A549 (cell line): Measurements from ENCODE around the gene TRPV3. TPM values are rescaled to one million over a fixed set of nuclear protein-coding genes. Genes with fewer than 3 reads are reported as not detected.
A peak's percentile ranks its signal among the peaks of the same experiment; 100 is the strongest.

Source experiments
- ATAC-seq, 2 experiments: fragments of 200-7000 bp in 1 of 2; fragments of >200 bp in 1 of 2; cut with Nextera tagmentation in 1 of 2; cut with Tn5 transposase in 1 of 2; 3 replicates each; pipeline versions ENCODE4 v1.8.0 to v1.9.1; 2018 to 2020; ENCODE audit warnings: mild to moderate bottlenecking in 1 of 2, moderate library complexity in 1 of 2
- CTCF ChIA-PET: fragments of 300-600 bp; sonication (Branson Sonifier 250); formaldehyde crosslinking; extraction: SDS; loops from one replicate; lab custom pipeline; 2021; ENCODE audit warnings: antibody characterized with exemption, inconsistent platforms; lab: Yijun Ruan, JAX
- POLR2A ChIA-PET: fragments of 350-600 bp; formaldehyde crosslinking; extraction: SDS; loops from one replicate; lab custom pipeline; 2021; ENCODE audit warnings: antibody characterized with exemption, inconsistent platforms; lab: Yijun Ruan, JAX
- DNase-seq, 2 experiments: peaks; one replicate each; pipeline versions ENCODE4 v3.0.0 to v3.0.0-alpha.2; 2011 to 2016; ENCODE audit warnings: low read depth in 1 of 2, low spot score in 1 of 2
- FAIRE-seq: peaks from 2 replicates; lab custom pipeline; 2011; peaks lifted over from hg19 to GRCh38; lab: Jason Lieb, UNC
- H3K27ac ChIP-seq, 2 experiments: fragments of >200 bp; sonication (Bioruptor Twin); formaldehyde crosslinking; 3 replicates each; pipeline ENCODE4 v1.5.1; 2016 to 2017
- H3K4me1 ChIP-seq: fragments of >200 bp; sonication (Bioruptor Twin); formaldehyde crosslinking; 3 replicates; pipeline ENCODE4 v1.6.1; 2016
- H3K4me2 ChIP-seq: fragments of >200 bp; sonication (Bioruptor Twin); formaldehyde crosslinking; 3 replicates; pipeline ENCODE4 v1.6.1; 2016
- H3K4me3 ChIP-seq: fragments of >200 bp; sonication (Bioruptor Twin); formaldehyde crosslinking; 3 replicates; pipeline ENCODE4 v1.5.1; 2016
- H3K9me3 ChIP-seq: fragments of >200 bp; sonication (Bioruptor Twin); formaldehyde crosslinking; 3 replicates; pipeline ENCODE4 v1.6.1; 2016
- ATOH8 ChIP-seq: fragments of 250-450 bp; sonication (Bioruptor Pico); IDR thresholded peaks from 2 replicates; pipeline ENCODE4 v1.5.0; 2020; ENCODE audit warnings: low read depth, mild to moderate bottlenecking, moderate library complexity
- BCL3 ChIP-seq: fragments of >200 bp; sonication (Bioruptor Twin); formaldehyde crosslinking; IDR thresholded peaks from 3 replicates; pipeline ENCODE4 v1.6.1; 2016
- CBX8 ChIP-seq: fragments of 200-600 bp; sonication (generic); IDR thresholded peaks from 2 replicates; pipeline ENCODE4 v1.6.1; 2016
- CHD4 ChIP-seq: fragments of 200-600 bp; sonication (generic); IDR thresholded peaks from 2 replicates; pipeline ENCODE4 v1.6.1; 2016; ENCODE audit warnings: antibody characterized with exemption, mild to moderate bottlenecking, borderline replicate concordance
- EHMT2 ChIP-seq: fragments of 200-600 bp; sonication (generic); IDR thresholded peaks from 2 replicates; pipeline ENCODE4 v1.6.1; 2016; ENCODE audit warnings: antibody characterized with exemption, low read depth, mild to moderate bottlenecking, moderate library complexity
- ESRRA ChIP-seq: fragments of 150-350 bp; IDR thresholded peaks from 2 replicates; pipeline ENCODE4 v1.6.1; 2014; ENCODE audit warnings: mild to moderate bottlenecking, low read length, borderline replicate concordance
- NR3C1 ChIP-seq: fragments of >200 bp; sonication (Bioruptor Twin); formaldehyde crosslinking; IDR thresholded peaks from 3 replicates; pipeline ENCODE4 v1.6.1; 2017
- PBX3 ChIP-seq: IDR thresholded peaks from 2 replicates; pipeline ENCODE4 v1.6.1; 2012
- RAD21 ChIP-seq, 2 experiments: fragments of >200 bp in 1 of 2; sonication (Bioruptor Twin) in 1 of 2; formaldehyde crosslinking in 1 of 2; IDR thresholded peaks in 1 of 2; conservative IDR thresholded peaks in 1 of 2; 2 replicates in 1 of 2; 3 replicates in 1 of 2; pipeline ENCODE4 v1.6.1; 2012 to 2018; ENCODE audit warnings: inconsistent platforms in 1 of 2
- RARB ChIP-seq: fragments of 250-450 bp; sonication (Bioruptor Pico); IDR thresholded peaks from 2 replicates; pipeline ENCODE4 v1.8.0; 2021; ENCODE audit warnings: mild to moderate bottlenecking, moderate library complexity
- ZFP36 ChIP-seq: fragments of 450-650 bp; IDR thresholded peaks from 2 replicates; pipeline ENCODE4 v1.6.1; 2014; ENCODE audit warnings: borderline replicate concordance; ENCODE audit not compliant: partially characterized antibody
- ZSCAN20 ChIP-seq: fragments of 250-450 bp; sonication (Bioruptor Pico); IDR thresholded peaks from 2 replicates; pipeline ENCODE4 v1.8.0; 2022; ENCODE audit warnings: mild to moderate bottlenecking, moderate library complexity
- WGBS: methylation state at CpG from one replicate; pipeline ENCODE4 v1.1.6; 2017; ENCODE audit errors: missing lambda C conversion rate; 5-methylcytosine and 5-hydroxymethylcytosine counted together
- polyA minus RNA-seq: library from RNA; depleted of rRNA, polyadenylated mRNA; stranded (reverse); fragments of >200 nt; gene quantifications from 2 replicates; pipeline ENCODE4 v1.2.3, GENCODE V29; 2011; rRNA and poly(A)+ RNA removed
- polyA plus RNA-seq, 4 experiments: library from polyadenylated mRNA; depleted of rRNA in 3 of 4; stranded (reverse); fragments of >200 nt; fragmentation: RNase III in 1 of 4; extraction: RNeasy Plus Mini Kit Qiagen cat#74134 plus additional on column Dnase treatment in 1 of 4; gene quantifications; 2 replicates in 3 of 4; 3 replicates in 1 of 4; pipeline ENCODE4 v1.2.3, GENCODE V29; 2011 to 2017
- TF ChIP-seq, protein P1 (sequence below): fragments of 450-650 bp; IDR thresholded peaks from 2 replicates; pipeline ENCODE4 v1.6.1; 2014; ENCODE audit warnings: antibody characterized with exemption
- TF ChIP-seq, protein P2 (sequence below): fragments of >200 bp; sonication (Bioruptor Twin); formaldehyde crosslinking; IDR thresholded peaks from 3 replicates; pipeline ENCODE4 v1.5.1; 2016
- TF ChIP-seq, protein P3 (sequence below): fragments of 200-600 bp; sonication (generic); IDR thresholded peaks from 2 replicates; pipeline ENCODE4 v1.6.1; 2016; ENCODE audit warnings: antibody characterized with exemption, mild to moderate bottlenecking, moderate library complexity

The TRPV3 gene
- polyA plus RNA-seq (2011; rRNA removed) = 1.2 TPM in 2 replicates
- 0.60 and 0.86 TPM in 2 replicates for polyA plus RNA-seq (2012; cell fraction: cytosol; rRNA removed)
- polyA plus RNA-seq (2012; cell fraction: nucleus; rRNA removed) = 1.2 and 2.1 TPM in 2 replicates
- 0.44 to 0.54 TPM (median 0.46 TPM) in 3 replicates for polyA plus RNA-seq (2017; fragmentation: RNase III; extraction: RNeasy Plus Mini Kit Qiagen cat#74134 plus additional on column Dnase treatment)
- 1.8 and 6.7 TPM in 2 replicates for polyA minus RNA-seq

DNA sequence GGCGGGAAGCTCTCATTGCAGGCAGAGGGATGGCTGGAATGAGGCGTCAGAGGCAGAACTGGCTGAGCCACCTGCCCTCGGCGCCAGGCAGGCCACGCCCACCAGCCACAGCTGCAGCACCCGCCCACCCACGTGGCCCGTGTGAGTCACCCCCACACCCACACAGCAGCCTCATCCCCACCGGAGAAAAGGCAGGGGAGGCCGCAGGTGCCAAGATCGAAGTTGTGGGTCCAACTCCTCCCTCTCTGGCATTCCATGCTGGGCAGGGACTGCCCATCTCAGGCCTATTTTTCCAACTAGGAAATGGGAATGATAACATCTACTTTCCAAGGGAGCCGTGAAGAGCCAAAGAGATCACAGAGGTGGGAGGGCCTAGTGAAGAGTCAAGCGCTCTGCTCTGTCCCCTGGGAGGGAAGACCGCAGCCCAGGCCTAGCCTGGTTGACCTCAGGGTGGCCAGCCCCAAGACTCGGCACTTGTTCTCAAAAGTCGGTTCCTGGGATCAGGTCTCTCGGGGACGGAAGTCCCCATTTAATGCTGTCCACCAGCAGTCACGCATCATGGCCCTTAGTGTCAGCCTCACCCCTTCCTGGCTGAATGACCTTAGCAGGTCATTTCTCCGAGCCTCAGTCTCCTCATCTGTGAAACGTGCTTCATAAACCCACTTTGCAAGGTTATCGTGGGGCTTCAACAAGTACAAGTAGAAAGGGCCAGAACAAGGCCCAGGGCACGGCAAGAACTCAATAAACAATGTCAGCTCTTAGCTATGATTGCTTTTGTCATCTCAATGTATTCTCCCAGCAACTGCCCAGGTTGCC, at the start of gene TRPV3:
TRPV3 (minus strand) TSS at position 45 of the 816 bp plus-strand sequence. CDS start 2,962 bp downstream, outside the sequence.
- H3K27ac ChIP-seq = no peak within 1 kb of the TSS
- no peak for TF ChIP-seq CBX8
- TF ChIP-seq RARB (CRISPR knock-in tag) = no peak
- TF ChIP-seq NR3C1 = no peak
- TF ChIP-seq, protein P1, sequence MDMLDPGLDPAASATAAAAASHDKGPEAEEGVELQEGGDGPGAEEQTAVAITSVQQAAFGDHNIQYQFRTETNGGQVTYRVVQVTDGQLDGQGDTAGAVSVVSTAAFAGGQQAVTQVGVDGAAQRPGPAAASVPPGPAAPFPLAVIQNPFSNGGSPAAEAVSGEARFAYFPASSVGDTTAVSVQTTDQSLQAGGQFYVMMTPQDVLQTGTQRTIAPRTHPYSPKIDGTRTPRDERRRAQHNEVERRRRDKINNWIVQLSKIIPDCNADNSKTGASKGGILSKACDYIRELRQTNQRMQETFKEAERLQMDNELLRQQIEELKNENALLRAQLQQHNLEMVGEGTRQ = no peak
- no peak for TF ChIP-seq CHD4
- no peak for TF ChIP-seq BCL3
- no peak for TF ChIP-seq ZSCAN20
- TF ChIP-seq RAD21 (conservative IDR thresholded peaks at IDR 0.05 in 1 of 2, IDR thresholded peaks at IDR 0.05 in 1 of 2) = no peak
- no peak for TF ChIP-seq ZFP36
- ATAC-seq (no peak), FAIRE-seq (no peak), DNase-seq (no peak)
- H3K4me2 ChIP-seq = no peak within 1 kb of the TSS
- ChIA-PET CTCF (interaction anchor here (1.6 kb wide), 1 partner anchor 9 kb away, joined by 5 read pairs; no protein-coding TSS in a partner anchor), POLR2A (no interaction called here)
- no peak within 1 kb of the TSS for H3K4me3 ChIP-seq
- 78% methylated on average over 18 of the region's 23 CpGs for WGBS
- 0 out of 3 replicates have a peak, but pooled peaks cover 1% of the 10 kb centered on the region for H3K4me1 ChIP-seq
- H3K9me3 ChIP-seq = no peaks in the 10 kb centered on the region

GRCh38 chr17:3603870-3604259, 46.3 kb upstream of the TRPV3 start:
- FAIRE-seq (no peak), DNase-seq (no peak), ATAC-seq (peak in 1 of 2 experiments; percentile 13; a peak in 2 of 6 replicates)
- ChIA-PET POLR2A (no interaction called here), CTCF (interaction anchor here (1.0 to 3.2 kb wide), 5 partner anchors 10 to 44 kb away, joined by 3 to 17 read pairs (median 5); no protein-coding TSS in a partner anchor)
- H3K4me1 ChIP-seq = peaks cover 8% of the 10 kb centered on the region; the same call in 1 of the 3 replicates
- TF ChIP-seq ESRRA (no peak), EHMT2 (no peak), ATOH8 (no peak), PBX3 (no peak)
- TF ChIP-seq, protein P2, sequence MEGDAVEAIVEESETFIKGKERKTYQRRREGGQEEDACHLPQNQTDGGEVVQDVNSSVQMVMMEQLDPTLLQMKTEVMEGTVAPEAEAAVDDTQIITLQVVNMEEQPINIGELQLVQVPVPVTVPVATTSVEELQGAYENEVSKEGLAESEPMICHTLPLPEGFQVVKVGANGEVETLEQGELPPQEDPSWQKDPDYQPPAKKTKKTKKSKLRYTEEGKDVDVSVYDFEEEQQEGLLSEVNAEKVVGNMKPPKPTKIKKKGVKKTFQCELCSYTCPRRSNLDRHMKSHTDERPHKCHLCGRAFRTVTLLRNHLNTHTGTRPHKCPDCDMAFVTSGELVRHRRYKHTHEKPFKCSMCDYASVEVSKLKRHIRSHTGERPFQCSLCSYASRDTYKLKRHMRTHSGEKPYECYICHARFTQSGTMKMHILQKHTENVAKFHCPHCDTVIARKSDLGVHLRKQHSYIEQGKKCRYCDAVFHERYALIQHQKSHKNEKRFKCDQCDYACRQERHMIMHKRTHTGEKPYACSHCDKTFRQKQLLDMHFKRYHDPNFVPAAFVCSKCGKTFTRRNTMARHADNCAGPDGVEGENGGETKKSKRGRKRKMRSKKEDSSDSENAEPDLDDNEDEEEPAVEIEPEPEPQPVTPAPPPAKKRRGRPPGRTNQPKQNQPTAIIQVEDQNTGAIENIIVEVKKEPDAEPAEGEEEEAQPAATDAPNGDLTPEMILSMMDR = no peak
- TF ChIP-seq, protein P3, sequence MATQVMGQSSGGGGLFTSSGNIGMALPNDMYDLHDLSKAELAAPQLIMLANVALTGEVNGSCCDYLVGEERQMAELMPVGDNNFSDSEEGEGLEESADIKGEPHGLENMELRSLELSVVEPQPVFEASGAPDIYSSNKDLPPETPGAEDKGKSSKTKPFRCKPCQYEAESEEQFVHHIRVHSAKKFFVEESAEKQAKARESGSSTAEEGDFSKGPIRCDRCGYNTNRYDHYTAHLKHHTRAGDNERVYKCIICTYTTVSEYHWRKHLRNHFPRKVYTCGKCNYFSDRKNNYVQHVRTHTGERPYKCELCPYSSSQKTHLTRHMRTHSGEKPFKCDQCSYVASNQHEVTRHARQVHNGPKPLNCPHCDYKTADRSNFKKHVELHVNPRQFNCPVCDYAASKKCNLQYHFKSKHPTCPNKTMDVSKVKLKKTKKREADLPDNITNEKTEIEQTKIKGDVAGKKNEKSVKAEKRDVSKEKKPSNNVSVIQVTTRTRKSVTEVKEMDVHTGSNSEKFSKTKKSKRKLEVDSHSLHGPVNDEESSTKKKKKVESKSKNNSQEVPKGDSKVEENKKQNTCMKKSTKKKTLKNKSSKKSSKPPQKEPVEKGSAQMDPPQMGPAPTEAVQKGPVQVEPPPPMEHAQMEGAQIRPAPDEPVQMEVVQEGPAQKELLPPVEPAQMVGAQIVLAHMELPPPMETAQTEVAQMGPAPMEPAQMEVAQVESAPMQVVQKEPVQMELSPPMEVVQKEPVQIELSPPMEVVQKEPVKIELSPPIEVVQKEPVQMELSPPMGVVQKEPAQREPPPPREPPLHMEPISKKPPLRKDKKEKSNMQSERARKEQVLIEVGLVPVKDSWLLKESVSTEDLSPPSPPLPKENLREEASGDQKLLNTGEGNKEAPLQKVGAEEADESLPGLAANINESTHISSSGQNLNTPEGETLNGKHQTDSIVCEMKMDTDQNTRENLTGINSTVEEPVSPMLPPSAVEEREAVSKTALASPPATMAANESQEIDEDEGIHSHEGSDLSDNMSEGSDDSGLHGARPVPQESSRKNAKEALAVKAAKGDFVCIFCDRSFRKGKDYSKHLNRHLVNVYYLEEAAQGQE = no peak
- 91% methylated on average over 2 of the region's 4 CpGs for WGBS
- no peak overlapping the region for H3K27ac ChIP-seq
- H3K4me3 ChIP-seq = no peak overlapping the region
- no peaks in the 10 kb centered on the region for H3K9me3 ChIP-seq
- no peak overlapping the region for H3K4me2 ChIP-seq
